Measurements from ENCODE around the gene RDH14. TPM values are rescaled to one million over a fixed set of nuclear protein-coding genes. Genes with fewer than 3 reads are reported as not detected.

The RDH14 gene
- total and polyA plus RNA-seq, 3 donors from 2014 or later: 30.7 to 40.1 (median 37.2) TPM

- no peak overlapping the region for H3K4me3 ChIP-seq
- no peaks in the 10 kb centered on the region for H3K4me1 ChIP-seq
- no peak for DNase-seq
- no peaks in the 10 kb centered on the region for H3K36me3 ChIP-seq (ENCODE audit: low read depth, missing control alignments)
- TF ChIP-seq, protein P1, sequence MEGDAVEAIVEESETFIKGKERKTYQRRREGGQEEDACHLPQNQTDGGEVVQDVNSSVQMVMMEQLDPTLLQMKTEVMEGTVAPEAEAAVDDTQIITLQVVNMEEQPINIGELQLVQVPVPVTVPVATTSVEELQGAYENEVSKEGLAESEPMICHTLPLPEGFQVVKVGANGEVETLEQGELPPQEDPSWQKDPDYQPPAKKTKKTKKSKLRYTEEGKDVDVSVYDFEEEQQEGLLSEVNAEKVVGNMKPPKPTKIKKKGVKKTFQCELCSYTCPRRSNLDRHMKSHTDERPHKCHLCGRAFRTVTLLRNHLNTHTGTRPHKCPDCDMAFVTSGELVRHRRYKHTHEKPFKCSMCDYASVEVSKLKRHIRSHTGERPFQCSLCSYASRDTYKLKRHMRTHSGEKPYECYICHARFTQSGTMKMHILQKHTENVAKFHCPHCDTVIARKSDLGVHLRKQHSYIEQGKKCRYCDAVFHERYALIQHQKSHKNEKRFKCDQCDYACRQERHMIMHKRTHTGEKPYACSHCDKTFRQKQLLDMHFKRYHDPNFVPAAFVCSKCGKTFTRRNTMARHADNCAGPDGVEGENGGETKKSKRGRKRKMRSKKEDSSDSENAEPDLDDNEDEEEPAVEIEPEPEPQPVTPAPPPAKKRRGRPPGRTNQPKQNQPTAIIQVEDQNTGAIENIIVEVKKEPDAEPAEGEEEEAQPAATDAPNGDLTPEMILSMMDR (IDR thresholded peaks at IDR 0.05): no peak
- no peak for TF ChIP-seq POLR2A (IDR thresholded peaks at IDR 0.05)
- H3K27me3 ChIP-seq: no peaks in the 10 kb centered on the region
- H3K9me3 ChIP-seq: no peaks in the 10 kb centered on the region
- 93 to 96% methylated on average over 3 of the region's 3 CpGs for WGBS, 2 donors
- no peak overlapping the region for H3K27ac ChIP-seq
- intact Hi-C loops (cut with DNase I; ENCODE audit: low total_unique reads): no loop called here
Measured at GRCh38 chr2:18580606-18581005, 20.2 kb upstream of the RDH14 start.

DNA sequence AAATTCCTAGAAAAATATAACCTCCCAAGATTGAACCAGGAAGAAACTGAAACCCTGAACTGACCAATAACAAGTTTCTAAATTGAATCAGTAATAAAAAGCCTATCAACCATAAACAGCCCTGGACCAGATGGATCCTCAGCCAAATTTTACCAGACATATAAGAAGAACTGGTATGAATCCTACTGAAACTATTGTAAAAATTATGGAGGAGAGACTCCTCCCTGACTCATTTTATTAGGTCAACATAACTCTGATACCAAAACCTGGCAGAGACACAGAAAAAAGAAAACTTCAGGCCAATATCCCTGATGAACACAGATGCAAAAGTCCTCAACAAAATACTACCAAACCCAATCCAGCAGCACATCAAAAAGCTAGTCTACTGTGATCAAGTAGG lies 17.6 kb upstream of the RDH14 start:
- DNase-seq: no peak
- Histone ChIP-seq H3K27me3 (no peaks in the 10 kb centered on the region), H3K27ac (no peak overlapping the region), H3K9me3 (no peaks in the 10 kb centered on the region), H3K4me1 (no peaks in the 10 kb centered on the region), H3K36me3 (ENCODE audit: low read depth, missing control alignments) (no peaks in the 10 kb centered on the region), H3K4me3 (no peak overlapping the region)
- no peak for TF ChIP-seq POLR2A (IDR thresholded peaks at IDR 0.05)
- TF ChIP-seq, protein P1 (IDR thresholded peaks at IDR 0.05): no peak
- intact Hi-C loops (cut with DNase I; ENCODE audit: low total_unique reads): no loop called here

DNA sequence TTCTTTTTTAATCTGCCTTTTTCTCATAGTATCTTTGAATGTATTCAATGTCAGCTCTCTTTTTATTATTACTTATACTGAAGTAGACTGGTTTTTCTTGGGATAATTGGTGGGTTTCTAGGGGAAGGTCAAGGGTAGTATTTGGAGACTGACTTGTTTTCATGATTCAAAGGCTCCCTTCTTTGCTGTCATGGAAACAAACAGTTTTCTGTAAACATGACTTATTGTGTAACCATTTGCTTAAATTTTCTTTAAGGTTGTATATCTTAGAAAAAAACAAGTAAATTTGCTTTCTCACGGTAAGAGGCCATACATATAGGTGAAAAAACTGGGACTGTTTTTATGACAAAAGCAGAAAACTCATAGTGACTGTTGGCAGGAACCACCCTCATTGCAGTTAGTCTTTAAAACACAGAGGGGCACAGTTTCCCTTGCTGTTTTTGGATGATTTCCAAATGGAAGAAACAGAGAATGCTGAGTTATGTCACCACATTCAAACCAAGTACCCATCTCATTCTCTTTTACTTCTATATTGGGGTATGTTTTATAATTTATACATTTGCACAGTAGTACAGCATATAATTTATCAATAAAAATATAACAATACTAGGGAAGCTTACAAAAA lies 5.8 kb upstream of the RDH14 start:
- no peak overlapping the region for H3K4me3 ChIP-seq
- H3K9me3 ChIP-seq: no peaks in the 10 kb centered on the region
- H3K27me3 ChIP-seq: no peaks in the 10 kb centered on the region
- TF ChIP-seq POLR2A (IDR thresholded peaks at IDR 0.05): no peak
- TF ChIP-seq, protein P1 (IDR thresholded peaks at IDR 0.05): no peak
- no peak overlapping the region for H3K27ac ChIP-seq
- no peak for DNase-seq
- no peaks in the 10 kb centered on the region for H3K36me3 ChIP-seq (ENCODE audit: low read depth, missing control alignments)
- H3K4me1 ChIP-seq: no peaks in the 10 kb centered on the region
- 87 to 88% methylated on average over 1 of the region's 1 CpG for WGBS, 2 donors
- intact Hi-C loops (cut with DNase I; ENCODE audit: low total_unique reads): no loop called here

- Histone ChIP-seq H3K36me3 (ENCODE audit: low read depth, missing control alignments) (no peaks in the 10 kb centered on the region), H3K4me1 (peaks cover 22% of the 10 kb centered on the region), H3K27me3 (no peaks in the 10 kb centered on the region), H3K9me3 (no peaks in the 10 kb centered on the region), H3K4me3 (peak overlapping the region; percentile 89 to 96), H3K27ac (peak overlapping the region; percentile 96 to 97)
- intact Hi-C loops (cut with DNase I; ENCODE audit: low total_unique reads): no loop called here
- no peak for DNase-seq
- WGBS, 2 donors: 0% methylated on average over 2 to 3 of the region's 3 CpGs
- no peak for TF ChIP-seq POLR2A (IDR thresholded peaks at IDR 0.05)
- TF ChIP-seq, protein P1 (IDR thresholded peaks at IDR 0.05): no peak
Measured at GRCh38 chr2:18560797-18561085, 288 bp upstream of the RDH14 start.

GRCh38 chr2:18559531-18560030 lies 872 bp downstream of the RDH14 start:
- no peak for TF ChIP-seq POLR2A (IDR thresholded peaks at IDR 0.05)
- TF ChIP-seq, protein P1 (IDR thresholded peaks at IDR 0.05): no peak
- peak overlapping the region; percentile 96 to 97 for H3K27ac ChIP-seq
- peak overlapping the region; percentile 89 to 96 for H3K4me3 ChIP-seq
- no peaks in the 10 kb centered on the region for H3K36me3 ChIP-seq (ENCODE audit: low read depth, missing control alignments)
- DNase-seq: peak; percentile 26
- peaks cover 22% of the 10 kb centered on the region for H3K4me1 ChIP-seq
- no peaks in the 10 kb centered on the region for H3K9me3 ChIP-seq
- intact Hi-C loops (cut with DNase I; ENCODE audit: low total_unique reads): no loop called here
- WGBS, 2 donors: 0% methylated on average over 11 of the region's 11 CpGs
- H3K27me3 ChIP-seq: no peaks in the 10 kb centered on the region

All from testis (tissue), 3 donors.